ENCODE results near the gene TSPAN2. TPM values are rescaled to one million over a fixed set of nuclear protein-coding genes. Genes with fewer than 3 reads are reported as not detected.

TSPAN2 gene
- polyA plus RNA-seq, 3 donors = 3.5 to 20.6 (median 16.7) TPM

DNA sequence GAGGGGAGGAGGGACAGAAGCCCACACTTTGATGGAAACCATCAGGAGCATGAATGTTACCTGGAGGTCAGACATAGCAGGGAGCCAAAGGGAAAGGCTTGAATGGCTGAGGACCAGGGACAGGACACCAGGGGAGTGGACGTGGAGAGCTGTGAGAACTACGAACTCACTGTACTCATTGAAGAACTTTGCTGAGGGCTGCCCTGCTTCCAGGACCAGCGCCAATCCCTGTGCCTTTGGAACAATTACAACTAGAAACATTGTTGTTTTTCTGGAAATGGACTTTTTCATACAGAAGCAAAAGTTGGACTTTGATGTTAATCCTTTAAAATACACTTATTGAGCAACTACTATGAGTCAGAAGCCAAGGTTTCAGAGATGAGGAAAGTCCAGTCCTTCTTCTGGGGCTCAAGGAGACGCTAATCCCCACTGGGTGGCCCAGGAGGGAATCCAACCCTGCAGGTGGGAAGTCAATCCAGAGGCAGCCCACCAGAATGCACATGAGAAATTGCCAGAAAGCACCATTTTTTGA lies 12.9 kb downstream of the TSPAN2 start:
- H3K36me3 ChIP-seq (replicated peaks in 1 of 2; ENCODE audit: control insufficient read depth in 1 of 2, insufficient read depth in 2 of 2, low read length in 2 of 2) = peaks cover 0 to 7% of the 10 kb centered on the region in 2 donors
- intact Hi-C loops (cut with micrococcal nuclease) = no loop called here
- no peak overlapping the region for H3K4me3 ChIP-seq (replicated peaks in 1 of 3; ENCODE audit: low read depth in 2 of 3, low read length in 3 of 3)
- peaks cover 0 to 6% (median 1%) of the 10 kb centered on the region in 3 donors for H3K27me3 Mint-ChIP-seq (ENCODE audit: low read depth in 3 of 3)
- H3K36me3 Mint-ChIP-seq = peaks cover 15 to 23% of the 10 kb centered on the region in 2 donors
- H3K9me3 ChIP-seq (replicated peaks in 1 of 2; ENCODE audit: control insufficient read depth in 1 of 2, insufficient read depth in 1 of 2, low read length in 2 of 2) = no peaks in the 10 kb centered on the region
- no peak overlapping the region for H3K9ac ChIP-seq (ENCODE audit: insufficient read depth, low read length, poor library complexity, severe bottlenecking)
- H2AFZ ChIP-seq (ENCODE audit: insufficient read depth, low read depth, low read length, poor library complexity, severe bottlenecking) = no peak overlapping the region
- TF ChIP-seq, protein P1, sequence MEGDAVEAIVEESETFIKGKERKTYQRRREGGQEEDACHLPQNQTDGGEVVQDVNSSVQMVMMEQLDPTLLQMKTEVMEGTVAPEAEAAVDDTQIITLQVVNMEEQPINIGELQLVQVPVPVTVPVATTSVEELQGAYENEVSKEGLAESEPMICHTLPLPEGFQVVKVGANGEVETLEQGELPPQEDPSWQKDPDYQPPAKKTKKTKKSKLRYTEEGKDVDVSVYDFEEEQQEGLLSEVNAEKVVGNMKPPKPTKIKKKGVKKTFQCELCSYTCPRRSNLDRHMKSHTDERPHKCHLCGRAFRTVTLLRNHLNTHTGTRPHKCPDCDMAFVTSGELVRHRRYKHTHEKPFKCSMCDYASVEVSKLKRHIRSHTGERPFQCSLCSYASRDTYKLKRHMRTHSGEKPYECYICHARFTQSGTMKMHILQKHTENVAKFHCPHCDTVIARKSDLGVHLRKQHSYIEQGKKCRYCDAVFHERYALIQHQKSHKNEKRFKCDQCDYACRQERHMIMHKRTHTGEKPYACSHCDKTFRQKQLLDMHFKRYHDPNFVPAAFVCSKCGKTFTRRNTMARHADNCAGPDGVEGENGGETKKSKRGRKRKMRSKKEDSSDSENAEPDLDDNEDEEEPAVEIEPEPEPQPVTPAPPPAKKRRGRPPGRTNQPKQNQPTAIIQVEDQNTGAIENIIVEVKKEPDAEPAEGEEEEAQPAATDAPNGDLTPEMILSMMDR (IDR thresholded peaks at IDR 0.05) = no peak
- H3K27ac Mint-ChIP-seq = peak overlapping the region in 1 of 7 donors; percentile 28
- peaks cover 16% of the 10 kb centered on the region for H3K4me1 Mint-ChIP-seq
- no peaks in the 10 kb centered on the region for H4K20me1 ChIP-seq (ENCODE audit: insufficient read depth, low read length)
- no peaks in the 10 kb centered on the region for H3K27me3 ChIP-seq (ENCODE audit: control insufficient read depth in 2 of 2, insufficient read depth in 2 of 2, low read length in 2 of 2)
- no peak overlapping the region for H3K4me3 Mint-ChIP-seq
- H3K27ac ChIP-seq (ENCODE audit: low read depth in 1 of 2, low read length in 2 of 2) = no peak overlapping the region
- no peak overlapping the region for H3K4me2 ChIP-seq (replicated peaks; ENCODE audit: extremely low read depth, low read length, poor library complexity, severe bottlenecking)
- WGBS (ENCODE audit: insufficient coverage) = 78% methylated on average over 3 of the region's 4 CpGs
- H3K79me2 ChIP-seq (ENCODE audit: insufficient read depth, low read length) = no peaks in the 10 kb centered on the region
- H3K9me3 Mint-ChIP-seq = no peaks in the 10 kb centered on the region
- H3K4me1 ChIP-seq (ENCODE audit: control insufficient read depth in 1 of 2, insufficient read depth in 2 of 2, low read length in 2 of 2) = peaks cover 0 to 13% of the 10 kb centered on the region in 2 donors
- peak in 2 of 3 donors; percentile 17 to 34 for DNase-seq

DNA sequence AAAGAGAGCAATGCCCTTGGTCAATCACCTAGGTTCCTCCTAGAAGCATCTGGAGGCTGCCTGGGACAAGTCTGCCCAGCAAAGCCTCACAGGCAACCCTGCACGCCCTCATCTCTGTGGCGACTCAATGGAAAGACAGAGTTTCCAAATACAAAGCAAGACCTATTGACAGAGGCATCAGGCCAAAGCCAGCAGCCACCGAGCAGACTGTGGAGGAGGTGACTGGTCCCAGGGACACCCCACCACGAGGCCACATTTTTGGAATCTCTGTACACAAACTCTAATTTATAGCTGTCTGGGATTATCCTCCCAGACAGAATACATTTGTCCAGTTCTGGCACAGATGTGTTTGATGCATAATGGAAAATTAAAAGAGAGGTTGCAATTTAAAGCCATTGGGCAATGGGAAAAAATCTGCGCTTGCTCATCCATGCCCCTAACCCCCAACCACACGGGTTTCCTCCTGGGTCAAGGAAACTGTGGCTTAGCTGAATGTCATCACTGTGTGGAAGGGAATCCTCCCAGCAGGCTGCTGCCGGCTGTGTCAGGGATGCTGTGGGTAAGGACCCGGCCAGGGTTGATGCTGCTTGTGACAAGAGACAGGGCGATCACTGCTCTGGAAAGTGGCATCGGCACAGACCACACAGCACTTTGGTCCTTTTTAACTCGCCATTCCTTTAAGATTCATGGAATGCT lies 14.3 kb downstream of the TSPAN2 start:
- Mint-ChIP-seq H3K4me3 (no peak overlapping the region), H3K27me3 (ENCODE audit: low read depth in 3 of 3) (peaks cover 0 to 6% (median 1%) of the 10 kb centered on the region in 3 donors), H3K9me3 (no peaks in the 10 kb centered on the region), H3K27ac (peak overlapping the region in 1 of 7 donors; percentile 37), H3K4me1 (peaks cover 16% of the 10 kb centered on the region), H3K36me3 (peaks cover 25 to 27% of the 10 kb centered on the region in 2 donors)
- intact Hi-C loops (cut with micrococcal nuclease) = no loop called here
- 67% methylated on average over 8 of the region's 11 CpGs for WGBS (ENCODE audit: insufficient coverage)
- no peak overlapping the region for H3K4me2 ChIP-seq (replicated peaks; ENCODE audit: extremely low read depth, low read length, poor library complexity, severe bottlenecking)
- no peak overlapping the region for H3K9ac ChIP-seq (ENCODE audit: insufficient read depth, low read length, poor library complexity, severe bottlenecking)
- H3K27ac ChIP-seq (ENCODE audit: low read depth in 1 of 2, low read length in 2 of 2) = no peak overlapping the region
- H3K4me1 ChIP-seq (ENCODE audit: control insufficient read depth in 1 of 2, insufficient read depth in 2 of 2, low read length in 2 of 2) = peaks cover 0 to 13% of the 10 kb centered on the region in 2 donors
- peaks cover 0 to 22% of the 10 kb centered on the region in 2 donors for H3K36me3 ChIP-seq (replicated peaks in 1 of 2; ENCODE audit: control insufficient read depth in 1 of 2, insufficient read depth in 2 of 2, low read length in 2 of 2)
- TF ChIP-seq, protein P1 (IDR thresholded peaks at IDR 0.05) = no peak
- DNase-seq = no peak
- H3K27me3 ChIP-seq (ENCODE audit: control insufficient read depth in 2 of 2, insufficient read depth in 2 of 2, low read length in 2 of 2) = no peaks in the 10 kb centered on the region
- H3K79me2 ChIP-seq (ENCODE audit: insufficient read depth, low read length) = no peaks in the 10 kb centered on the region
- no peaks in the 10 kb centered on the region for H4K20me1 ChIP-seq (ENCODE audit: insufficient read depth, low read length)
- H2AFZ ChIP-seq (ENCODE audit: insufficient read depth, low read depth, low read length, poor library complexity, severe bottlenecking) = no peak overlapping the region
- H3K4me3 ChIP-seq (replicated peaks in 1 of 3; ENCODE audit: low read depth in 2 of 3, low read length in 3 of 3) = no peak overlapping the region
- H3K9me3 ChIP-seq (replicated peaks in 1 of 2; ENCODE audit: control insufficient read depth in 1 of 2, insufficient read depth in 1 of 2, low read length in 2 of 2) = no peaks in the 10 kb centered on the region

Data from CD14-positive monocyte (primary cell).